Measurements from ENCODE around the gene GPX4. TPM values are rescaled to one million over a fixed set of nuclear protein-coding genes. Genes with fewer than 3 reads are reported as not detected.

The GPX4 gene
- polyA plus RNA-seq, 1 of the 3 experiments (the other 2 are of a cell fraction): 925 TPM

DNA sequence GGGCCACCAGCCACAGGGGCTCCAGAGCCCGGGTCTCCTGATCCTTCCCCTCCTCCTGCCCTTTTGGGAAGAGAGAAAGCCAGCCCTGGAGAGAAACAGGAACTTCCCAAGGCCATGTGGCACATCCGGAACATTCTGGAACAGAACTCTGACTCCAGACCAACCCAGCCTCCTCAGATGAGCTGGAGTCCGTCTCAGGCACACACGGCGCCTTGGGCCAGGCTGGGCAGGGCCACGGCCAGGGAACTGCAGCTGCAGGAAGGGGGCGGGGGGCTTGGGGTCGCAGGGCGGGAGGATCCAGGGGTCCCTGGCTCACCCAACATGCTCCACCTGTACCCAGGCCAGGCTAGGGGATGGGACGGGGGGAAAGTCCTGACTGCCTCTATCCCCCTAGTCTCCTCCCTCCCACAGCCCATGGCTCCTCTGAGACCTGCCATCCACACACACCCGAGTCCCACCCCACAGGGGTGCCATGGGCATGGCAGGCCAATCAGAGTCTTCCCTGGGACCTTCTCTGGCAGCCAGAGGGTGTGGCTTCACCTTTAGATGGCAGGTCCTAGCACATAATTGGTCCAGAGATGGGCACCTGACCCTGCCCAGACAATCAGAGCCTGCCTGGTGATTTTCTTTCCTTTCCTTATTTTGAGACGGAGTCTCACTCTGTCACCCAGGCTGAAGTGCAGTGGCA lies 47.4 kb downstream of the GPX4 start (continued):
- TF ChIP-seq, protein P1, sequence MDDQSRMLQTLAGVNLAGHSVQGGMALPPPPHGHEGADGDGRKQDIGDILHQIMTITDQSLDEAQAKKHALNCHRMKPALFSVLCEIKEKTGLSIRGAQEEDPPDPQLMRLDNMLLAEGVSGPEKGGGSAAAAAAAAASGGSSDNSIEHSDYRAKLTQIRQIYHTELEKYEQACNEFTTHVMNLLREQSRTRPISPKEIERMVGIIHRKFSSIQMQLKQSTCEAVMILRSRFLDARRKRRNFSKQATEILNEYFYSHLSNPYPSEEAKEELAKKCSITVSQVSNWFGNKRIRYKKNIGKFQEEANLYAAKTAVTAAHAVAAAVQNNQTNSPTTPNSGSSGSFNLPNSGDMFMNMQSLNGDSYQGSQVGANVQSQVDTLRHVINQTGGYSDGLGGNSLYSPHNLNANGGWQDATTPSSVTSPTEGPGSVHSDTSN (IDR thresholded peaks at IDR 0.05): no peak
- no peak for TF ChIP-seq NRF1 (IDR thresholded peaks at IDR 0.05; ENCODE audit: low read depth, low read length)
- TF ChIP-seq, protein P2, sequence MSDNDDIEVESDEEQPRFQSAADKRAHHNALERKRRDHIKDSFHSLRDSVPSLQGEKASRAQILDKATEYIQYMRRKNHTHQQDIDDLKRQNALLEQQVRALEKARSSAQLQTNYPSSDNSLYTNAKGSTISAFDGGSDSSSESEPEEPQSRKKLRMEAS (IDR thresholded peaks at IDR 0.05; ENCODE audit: low read depth): no peak
- TF ChIP-seq TAF1 (IDR thresholded peaks at IDR 0.05; ENCODE audit: borderline replicate concordance, low read depth, low read length): no peak

- Histone ChIP-seq H3K36me3 (replicated peaks in 1 of 2; ENCODE audit: control insufficient read depth in 1 of 2, insufficient read depth in 2 of 2, low read length in 1 of 2) (peaks cover 0 to 9% of the 10 kb centered on the region in 2 experiments), H3K4me1 (ENCODE audit: control insufficient read depth in 1 of 2, insufficient read depth in 2 of 2, low read depth in 1 of 2, low read length in 1 of 2) (peaks cover 0 to 17% of the 10 kb centered on the region in 2 experiments; a peak in 1 of 4 replicates), H2AFZ (ENCODE audit: low read depth) (no peak overlapping the region), H3K9me2 (no peaks in the 10 kb centered on the region), H3K4me3 (ENCODE audit: low read depth in 2 of 2, low read length in 1 of 2) (no peak overlapping the region), H3K79me2 (ENCODE audit: insufficient read depth) (peaks cover 12% of the 10 kb centered on the region; the same call in 1 of the 2 replicates), H3K9ac (no peak overlapping the region), H3K4me2 (no peak overlapping the region), H3F3A (replicated peaks; ENCODE audit: insufficient read depth) (no peaks in the 10 kb centered on the region), H3K27ac (ENCODE audit: low read depth in 2 of 2, low read length in 1 of 2) (no peak overlapping the region), H3K27me3 (ENCODE audit: insufficient read depth) (no peaks in the 10 kb centered on the region), H4K20me1 (ENCODE audit: insufficient read depth) (peaks cover 25% of the 10 kb centered on the region), H3K9me3 (no peaks in the 10 kb centered on the region)
- ChIA-PET CTCF (interaction anchor here (0.6 to 1.0 kb wide), 2 partner anchors 9 to 39 kb away, joined by 3 to 5 read pairs; no protein-coding TSS in a partner anchor), POLR2A (no interaction called here)
- TF ChIP-seq CTCF (IDR thresholded peaks at IDR 0.05) (no peak), EZH2phosphoT487 (IDR thresholded peaks at IDR 0.05; ENCODE audit: borderline replicate concordance, low read depth) (no peak), MXI1 (IDR thresholded peaks at IDR 0.05; ENCODE audit: low read depth, low read length) (no peak)
- WGBS (ENCODE audit: low lambda C conversion rate): 98% methylated on average over 35 of the region's 35 CpGs
- no peak for DNase-seq
These were observed 48.3 kb downstream of the GPX4 start for GRCh38 chr19:1151917-1152587.
